ENCODE results near the gene ZNF800.

Gene ZNF800

DNA sequence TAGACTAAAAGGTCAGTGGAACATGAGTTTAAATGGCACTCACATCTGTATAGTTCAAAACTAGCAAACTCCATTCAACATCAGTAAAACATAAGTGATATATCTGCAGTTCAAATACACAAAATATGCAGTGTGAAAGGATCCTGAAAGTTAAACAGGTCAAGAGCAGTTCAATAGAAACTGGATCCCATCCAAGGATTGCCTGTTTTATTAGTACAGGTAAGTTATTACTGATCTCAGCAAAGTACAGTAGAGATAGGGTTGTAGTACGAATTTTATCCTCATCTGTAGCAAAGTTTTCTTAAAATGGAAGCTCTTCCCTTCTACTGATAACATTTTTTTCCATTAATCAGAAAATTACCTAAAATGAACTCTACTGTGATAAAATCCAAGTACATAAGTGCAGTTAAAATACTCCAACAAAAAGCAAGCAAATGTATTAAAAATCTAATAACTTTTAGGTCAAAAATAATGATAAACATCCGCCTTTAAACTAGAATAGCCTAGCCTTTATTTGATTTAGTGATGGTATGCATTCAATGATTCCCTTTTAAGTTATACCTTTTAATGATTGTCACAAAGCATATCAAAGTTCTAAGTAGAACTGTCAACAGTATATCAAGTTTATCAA, 2.2 kb downstream of the ZNF800 start:
- no peak for DNase-seq (ENCODE audit: low read depth)

- DNase-seq (ENCODE audit: low read depth): no peak
Measured at GRCh38 chr7:127389321-127389720, 3.2 kb downstream of the ZNF800 start.

- no peak for DNase-seq (ENCODE audit: low read depth)
Measured at GRCh38 chr7:127387974-127388373, 4.5 kb downstream of the ZNF800 start.

DNA sequence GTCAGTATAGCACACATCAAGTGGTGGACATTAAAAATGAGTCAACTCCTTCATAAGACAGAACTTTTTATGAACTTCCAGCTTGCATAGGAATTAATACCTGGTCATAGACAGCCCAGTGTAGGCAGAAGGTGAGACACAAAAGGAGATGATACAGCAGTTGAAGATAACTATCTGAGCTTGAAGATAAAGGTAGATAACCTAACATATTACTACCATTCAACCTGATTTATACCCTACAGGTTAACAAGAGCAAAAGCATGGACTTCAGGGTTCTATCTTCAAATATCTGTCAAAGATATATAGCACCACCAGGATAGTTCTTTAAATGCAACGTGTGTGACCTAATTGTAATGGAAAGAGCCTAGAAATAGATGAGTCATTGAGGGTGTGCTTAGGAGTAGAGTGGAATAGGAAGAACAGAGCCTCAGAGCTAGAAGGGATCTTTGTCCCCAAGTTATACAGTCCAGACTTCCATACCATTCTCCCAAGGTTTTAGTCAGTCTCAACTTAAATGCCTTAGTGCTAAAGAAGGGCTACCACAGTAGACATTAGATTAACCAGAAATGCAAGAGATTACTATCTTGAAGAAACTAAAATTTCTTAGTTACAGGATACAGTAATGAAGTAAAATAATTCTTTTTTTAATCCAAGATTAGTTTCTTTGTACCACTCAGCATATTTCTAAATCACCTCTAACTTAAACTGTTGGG, 9.2 kb downstream of the ZNF800 start:
- DNase-seq (ENCODE audit: low read depth): no peak

- DNase-seq (ENCODE audit: low read depth): no peak
Measured at GRCh38 chr7:127382301-127383085, 10.0 kb downstream of the ZNF800 start.

- no peak for DNase-seq (ENCODE audit: low read depth)
Measured at GRCh38 chr7:127380479-127380878, 12.0 kb downstream of the ZNF800 start.

DNA sequence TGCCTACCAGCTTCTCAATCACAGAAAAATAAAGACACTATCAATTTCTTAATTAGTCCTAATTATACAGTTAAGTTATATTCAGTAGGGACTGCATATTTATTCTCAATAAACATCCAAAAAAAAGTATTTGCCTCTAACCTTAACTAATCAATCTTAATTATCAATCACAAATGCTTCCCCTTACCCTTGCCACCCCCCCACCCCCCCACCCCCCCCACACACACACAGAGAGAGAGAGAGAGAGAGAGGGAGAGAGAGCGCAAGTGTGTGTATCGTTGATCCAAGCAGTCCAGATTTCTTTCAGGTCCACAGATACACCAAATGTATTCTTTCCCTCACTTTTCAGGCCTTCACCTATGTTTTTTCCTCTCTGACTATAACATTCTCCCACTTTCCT, 12.9 kb downstream of the ZNF800 start:
- no peak for DNase-seq (ENCODE audit: low read depth)

- no peak for DNase-seq (ENCODE audit: low read depth)
Measured at GRCh38 chr7:127378537-127378936, 14.0 kb downstream of the ZNF800 start.

DNA sequence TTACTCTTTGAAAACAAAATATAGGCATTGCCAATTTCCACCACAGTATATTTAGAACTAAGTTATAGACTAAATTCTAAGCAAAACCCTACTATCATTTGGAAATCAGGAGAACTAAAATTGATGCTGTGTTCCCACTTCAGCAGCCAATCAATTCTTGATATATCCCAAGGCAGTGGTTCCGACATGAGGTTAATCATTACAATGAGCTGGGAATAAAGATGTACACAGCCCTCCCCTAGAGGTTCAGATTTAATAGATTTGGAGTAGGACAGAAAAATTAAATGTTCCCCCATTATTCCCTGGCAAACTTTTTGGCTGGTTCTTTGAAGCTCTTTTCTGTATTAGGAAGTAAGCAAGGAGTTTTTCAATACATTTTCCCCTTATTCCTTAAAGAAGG, 15.1 kb downstream of the ZNF800 start:
- no peak for DNase-seq (ENCODE audit: low read depth)

DNA sequence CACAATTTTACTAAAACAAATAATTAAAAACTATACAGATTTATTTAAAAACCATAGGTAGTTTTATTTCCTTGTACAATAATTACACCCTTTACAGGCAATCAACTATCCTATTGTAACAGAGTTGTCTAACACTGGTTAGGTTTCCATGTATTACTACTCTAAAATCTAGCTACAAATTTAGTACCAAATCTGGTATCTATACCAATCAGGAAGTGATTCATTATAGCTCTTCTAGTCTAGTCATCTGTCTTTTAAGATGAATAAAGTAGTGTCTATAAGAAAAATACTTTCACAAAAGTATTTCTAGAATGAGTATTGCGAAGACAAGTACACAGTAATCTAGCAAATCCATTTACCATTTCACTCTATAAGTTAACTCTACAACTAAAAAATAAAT, 16.9 kb downstream of the ZNF800 start:
- DNase-seq (ENCODE audit: low read depth): no peak

DNA sequence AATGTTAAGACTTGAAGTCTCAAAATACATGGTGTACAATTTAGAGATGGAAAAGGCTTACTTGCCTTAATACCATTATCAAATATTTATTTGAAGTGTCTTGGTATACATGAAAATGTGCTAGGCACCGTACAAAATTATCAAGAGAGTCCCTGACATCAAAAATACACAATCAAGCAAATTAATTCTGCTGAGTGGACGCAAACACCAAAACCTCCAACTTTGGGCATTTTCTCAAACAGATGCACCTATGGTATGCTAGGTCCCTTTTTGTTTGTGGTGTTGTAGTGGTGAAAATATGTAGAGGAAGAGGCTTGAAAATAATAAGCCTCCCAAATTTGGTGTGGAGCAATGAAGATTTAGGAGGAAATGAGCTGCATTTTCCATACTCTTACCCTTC, 24.8 kb downstream of the ZNF800 start:
- no peak for DNase-seq (ENCODE audit: low read depth)

DNA sequence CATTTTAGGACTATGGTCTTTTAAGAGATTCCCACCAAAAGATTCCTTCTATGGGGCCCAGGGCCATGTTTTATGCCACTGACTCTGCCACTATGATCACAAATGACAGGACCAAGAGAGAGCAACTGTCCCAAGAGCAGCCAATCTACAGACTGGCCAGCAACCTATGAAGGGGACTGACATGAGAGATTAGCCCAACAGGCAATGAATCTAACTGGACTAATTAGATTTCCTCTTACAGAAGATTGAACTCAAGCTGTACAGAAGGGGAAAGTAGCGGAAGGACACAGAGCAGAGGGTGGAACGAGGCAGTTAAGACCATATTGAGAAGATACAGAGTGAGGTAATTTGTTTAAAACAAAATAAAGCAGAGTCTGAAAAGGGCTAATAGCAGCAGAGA, 25.8 kb downstream of the ZNF800 start:
- no peak for DNase-seq (ENCODE audit: low read depth)

GRCh38 chr7:127365957-127366315, 26.6 kb downstream of the ZNF800 start:
- DNase-seq (ENCODE audit: low read depth): no peak

DNA sequence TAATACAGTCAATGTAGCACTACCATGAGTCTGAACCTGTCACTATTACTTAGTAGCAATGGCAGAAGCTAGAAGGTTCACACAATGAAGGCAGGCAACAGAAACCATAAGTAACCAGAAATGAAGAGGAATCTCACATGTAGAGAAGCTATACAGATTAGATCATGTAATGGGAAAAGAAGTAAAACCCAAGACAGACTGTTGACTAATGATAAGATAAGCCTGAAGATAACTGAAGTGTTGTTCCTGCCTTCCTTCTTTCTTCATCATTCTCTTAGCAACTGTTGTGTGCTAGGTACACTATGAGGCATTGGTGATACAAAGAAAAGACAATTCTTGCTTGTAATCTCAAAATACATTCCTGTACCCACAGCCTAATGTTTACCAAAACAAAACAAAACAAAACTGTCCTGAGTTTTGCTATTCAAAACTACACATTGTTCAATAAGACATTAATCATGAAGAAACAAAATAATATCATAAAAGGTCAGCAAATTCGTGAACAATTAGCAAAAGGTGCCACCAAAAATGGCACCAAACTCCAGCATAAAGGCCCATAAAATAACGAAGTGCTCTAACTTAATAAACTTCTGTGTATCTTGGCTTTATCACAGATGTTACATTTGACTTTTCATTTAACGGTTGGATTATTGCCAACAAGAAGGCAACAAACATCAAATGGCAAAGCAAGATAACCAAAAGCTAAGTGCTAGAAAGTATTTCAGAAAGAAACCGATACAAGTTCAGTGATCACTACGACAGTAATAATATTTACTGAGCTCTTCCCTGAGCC, 27.1 kb downstream of the ZNF800 start:
- no peak for DNase-seq (ENCODE audit: low read depth)

DNA sequence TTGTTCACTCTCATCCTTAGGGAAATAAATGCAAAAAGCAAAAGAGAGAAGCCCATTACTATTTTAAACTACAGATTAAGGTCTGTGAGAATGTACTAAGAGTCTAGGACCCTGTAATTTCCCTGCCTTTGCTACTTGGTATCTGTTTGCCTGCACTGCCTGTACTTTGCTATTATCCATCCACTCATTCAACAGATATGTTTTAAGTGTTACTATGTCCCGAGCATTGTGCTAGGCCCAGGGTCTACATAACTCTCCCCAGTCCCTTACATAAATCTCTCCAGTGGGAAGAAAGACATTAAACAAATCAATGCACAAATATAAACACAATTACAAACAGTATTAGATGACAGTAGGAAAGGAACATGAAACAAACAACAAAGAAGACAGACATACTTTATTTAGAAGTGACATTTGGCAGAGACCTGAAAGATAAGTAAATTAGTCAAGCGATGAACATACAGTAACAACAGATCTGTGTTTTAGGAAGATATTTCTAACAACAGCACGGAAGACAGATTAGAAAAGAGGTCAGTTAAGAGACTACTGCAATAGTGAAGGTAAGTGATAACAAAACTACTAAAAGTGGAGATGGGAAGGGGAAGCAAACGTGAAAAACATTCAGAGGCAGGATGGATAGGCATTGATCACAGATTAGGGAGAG, 30.0 kb downstream of the ZNF800 start:
- DNase-seq (ENCODE audit: low read depth): no peak

DNA sequence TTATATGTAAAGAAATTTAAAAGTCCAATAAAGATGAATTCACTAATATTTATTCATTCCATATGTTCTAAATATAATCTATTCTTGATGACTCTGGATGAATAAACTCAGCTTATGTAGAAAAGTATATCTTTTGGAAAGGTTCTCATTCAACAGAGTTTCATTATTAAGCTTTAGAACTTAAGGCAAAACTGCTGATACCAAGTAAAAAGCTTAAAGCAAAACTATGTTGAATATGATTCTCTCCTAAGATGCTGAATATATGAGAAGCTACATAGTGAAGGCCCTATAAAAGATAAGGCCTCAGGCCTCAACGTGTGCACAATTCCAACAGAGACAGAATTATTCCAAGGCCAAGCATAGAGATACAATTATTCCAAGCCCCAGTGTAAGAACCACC, 30.8 kb downstream of the ZNF800 start:
- DNase-seq (ENCODE audit: low read depth): no peak

- no peak for DNase-seq (ENCODE audit: low read depth)
Measured at GRCh38 chr7:127359011-127359410, 33.5 kb downstream of the ZNF800 start.

GRCh38 chr7:127353897-127354296, 38.6 kb downstream of the ZNF800 start:
- DNase-seq (ENCODE audit: low read depth): no peak

- DNase-seq (ENCODE audit: low read depth): no peak
Measured at GRCh38 chr7:127350586-127350985, 41.9 kb downstream of the ZNF800 start.

DNA sequence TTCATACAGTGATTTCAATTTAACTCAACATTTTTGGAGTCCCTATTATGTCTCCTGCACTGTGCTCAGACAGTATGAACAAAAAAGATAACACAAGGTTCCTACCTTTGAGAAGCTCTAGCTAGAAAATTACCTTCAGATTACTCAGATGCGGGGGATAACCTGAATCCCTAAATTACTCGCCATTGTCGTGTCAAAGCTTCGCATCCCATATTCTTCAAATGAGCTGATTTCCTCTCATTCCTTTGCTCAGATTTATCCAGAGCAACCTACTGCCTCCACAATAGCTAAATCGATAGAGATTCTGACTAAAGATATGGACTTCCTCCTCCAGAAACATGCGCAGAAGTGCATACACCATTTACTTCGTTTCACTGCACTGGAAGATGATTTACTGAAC, 42.6 kb downstream of the ZNF800 start:
- no peak for DNase-seq (ENCODE audit: low read depth)

GRCh38 chr7:127348247-127348631, 44.3 kb downstream of the ZNF800 start:
- no peak for DNase-seq (ENCODE audit: low read depth)

All from stimulated activated CD8-positive, alpha-beta memory T cell treated with anti-CD3 and anti-CD28 coated beads, Interleukin-12 subunit alpha, Interleukin-12 subunit beta, amount 100 ng/mL, for 4 hours (primary cell).